A549 (cell line): ENCODE results near the gene IST1.

ENCODE experiments used
- BHLHE40 ChIP-seq: IDR thresholded peaks from 2 replicates; pipeline ENCODE4 v1.6.1; 2012; ENCODE audit warnings: low read depth, low read length, inconsistent platforms
- CBX2 ChIP-seq: fragments of 200-600 bp; sonication (generic); IDR thresholded peaks from 2 replicates; pipeline ENCODE4 v1.6.1; 2016; ENCODE audit warnings: low read depth, mild to moderate bottlenecking, borderline replicate concordance
- CEBPB ChIP-seq, 2 experiments: fragments of >200 bp in 1 of 2; sonication (Bioruptor Twin) in 1 of 2; formaldehyde crosslinking in 1 of 2; IDR thresholded peaks; 2 replicates each; pipeline ENCODE4 v1.6.1; 2012 to 2016
- CTCF ChIP-seq: fragments of >200 bp; sonication (Bioruptor Twin); formaldehyde crosslinking; IDR thresholded peaks from 3 replicates; pipeline ENCODE4 v1.5.1; 2016
- ELK1 ChIP-seq: fragments of 150-350 bp; IDR thresholded peaks from 2 replicates; pipeline ENCODE4 v1.6.1; 2014; ENCODE audit warnings: low read depth, mild to moderate bottlenecking, low read length
- EP300 ChIP-seq, 2 experiments: fragments of >200 bp; sonication (Bioruptor Twin); formaldehyde crosslinking; IDR thresholded peaks; 2 replicates in 1 of 2; 3 replicates in 1 of 2; pipeline ENCODE4 v1.6.1; 2016 to 2017
- ESRRA ChIP-seq: fragments of 150-350 bp; IDR thresholded peaks from 2 replicates; pipeline ENCODE4 v1.6.1; 2014; ENCODE audit warnings: mild to moderate bottlenecking, low read length, borderline replicate concordance
- KDM5A ChIP-seq: fragments of 200-600 bp; sonication (generic); IDR thresholded peaks from 2 replicates; pipeline ENCODE4 v1.6.1; 2016; ENCODE audit warnings: antibody characterized with exemption, mild to moderate bottlenecking
- MAZ ChIP-seq: fragments of 150-350 bp; IDR thresholded peaks from 2 replicates; pipeline ENCODE4 v1.6.1; 2014; ENCODE audit warnings: antibody characterized with exemption, low read depth, low read length, borderline replicate concordance
- POLR2A ChIP-seq: IDR thresholded peaks from 2 replicates; pipeline ENCODE4 v1.6.1; 2012; ENCODE audit warnings: mild to moderate bottlenecking, low read length
- RAD21 ChIP-seq, 2 experiments: fragments of >200 bp in 1 of 2; sonication (Bioruptor Twin) in 1 of 2; formaldehyde crosslinking in 1 of 2; IDR thresholded peaks in 1 of 2; conservative IDR thresholded peaks in 1 of 2; 2 replicates in 1 of 2; 3 replicates in 1 of 2; pipeline ENCODE4 v1.6.1; 2012 to 2018; ENCODE audit warnings: inconsistent platforms in 1 of 2
- RCOR1 ChIP-seq: fragments of 150-350 bp; IDR thresholded peaks from 2 replicates; pipeline ENCODE4 v1.6.1; 2014; ENCODE audit warnings: antibody characterized with exemption, low read length, low read depth
- ZSCAN20 ChIP-seq: fragments of 250-450 bp; sonication (Bioruptor Pico); IDR thresholded peaks from 2 replicates; pipeline ENCODE4 v1.8.0; 2022; ENCODE audit warnings: mild to moderate bottlenecking, moderate library complexity
- TF ChIP-seq, protein P1 (sequence below): fragments of 450-650 bp; IDR thresholded peaks from 2 replicates; pipeline ENCODE4 v1.6.1; 2014; ENCODE audit warnings: antibody characterized with exemption

- TF ChIP-seq EP300 (IDR thresholded peaks at IDR 0.05) (no peak), POLR2A (no peak), CTCF (no peak), ELK1 (no peak), RAD21 (conservative IDR thresholded peaks at IDR 0.05 in 1 of 2, IDR thresholded peaks at IDR 0.05 in 1 of 2) (no peak), MAZ (no peak), CEBPB (IDR thresholded peaks at IDR 0.05) (no peak), RCOR1 (no peak), BHLHE40 (no peak), CBX2 (no peak), KDM5A (no peak), ESRRA (no peak), ZSCAN20 (no peak)
- TF ChIP-seq, protein P1, sequence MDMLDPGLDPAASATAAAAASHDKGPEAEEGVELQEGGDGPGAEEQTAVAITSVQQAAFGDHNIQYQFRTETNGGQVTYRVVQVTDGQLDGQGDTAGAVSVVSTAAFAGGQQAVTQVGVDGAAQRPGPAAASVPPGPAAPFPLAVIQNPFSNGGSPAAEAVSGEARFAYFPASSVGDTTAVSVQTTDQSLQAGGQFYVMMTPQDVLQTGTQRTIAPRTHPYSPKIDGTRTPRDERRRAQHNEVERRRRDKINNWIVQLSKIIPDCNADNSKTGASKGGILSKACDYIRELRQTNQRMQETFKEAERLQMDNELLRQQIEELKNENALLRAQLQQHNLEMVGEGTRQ, result no peak
Observed at GRCh38 chr16:71848622-71849021, 46.7 kb upstream of the IST1 start.
